NB4 (cell line): ENCODE measurements around the gene UHRF1.

Experiments used
- MAX ChIP-seq: IDR thresholded peaks from 2 replicates; pipeline ENCODE4 v1.6.1; 2011; ENCODE audit warnings: low read depth, low read length
- MYC ChIP-seq: IDR thresholded peaks from 2 replicates; pipeline ENCODE4 v1.6.1; 2011; ENCODE audit warnings: low read depth, low read length
- POLR2A ChIP-seq: IDR thresholded peaks from 2 replicates; pipeline ENCODE4 v1.6.1; 2011; ENCODE audit warnings: mild to moderate bottlenecking; ENCODE audit not compliant: insufficient read length; ENCODE audit errors: extremely low read depth
- TF ChIP-seq, protein P1 (sequence below): IDR thresholded peaks from one replicate; pipeline ENCODE4 v1.5.1; 2012; ENCODE audit warnings: low read depth, low read length

DNA sequence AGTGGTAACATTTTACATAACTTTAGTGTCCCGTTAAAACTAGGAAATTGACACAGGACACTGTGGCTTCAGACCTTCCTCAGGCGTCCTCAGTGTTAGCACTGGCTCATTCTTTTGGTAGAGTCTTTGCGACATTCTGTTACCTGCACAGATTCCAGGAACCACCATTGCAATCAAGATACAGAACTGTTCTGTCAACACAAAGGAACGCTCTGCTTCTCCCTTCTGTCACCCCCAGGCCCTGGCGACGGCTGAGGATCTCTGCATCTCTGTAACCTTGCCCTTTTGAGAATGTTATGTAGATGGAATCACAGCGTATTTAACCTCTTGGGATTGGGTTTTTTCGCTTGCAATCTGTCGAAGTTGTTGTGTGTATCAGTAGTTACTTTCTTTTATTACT lies 82.2 kb downstream of the UHRF1 start:
- TF ChIP-seq, protein P1, sequence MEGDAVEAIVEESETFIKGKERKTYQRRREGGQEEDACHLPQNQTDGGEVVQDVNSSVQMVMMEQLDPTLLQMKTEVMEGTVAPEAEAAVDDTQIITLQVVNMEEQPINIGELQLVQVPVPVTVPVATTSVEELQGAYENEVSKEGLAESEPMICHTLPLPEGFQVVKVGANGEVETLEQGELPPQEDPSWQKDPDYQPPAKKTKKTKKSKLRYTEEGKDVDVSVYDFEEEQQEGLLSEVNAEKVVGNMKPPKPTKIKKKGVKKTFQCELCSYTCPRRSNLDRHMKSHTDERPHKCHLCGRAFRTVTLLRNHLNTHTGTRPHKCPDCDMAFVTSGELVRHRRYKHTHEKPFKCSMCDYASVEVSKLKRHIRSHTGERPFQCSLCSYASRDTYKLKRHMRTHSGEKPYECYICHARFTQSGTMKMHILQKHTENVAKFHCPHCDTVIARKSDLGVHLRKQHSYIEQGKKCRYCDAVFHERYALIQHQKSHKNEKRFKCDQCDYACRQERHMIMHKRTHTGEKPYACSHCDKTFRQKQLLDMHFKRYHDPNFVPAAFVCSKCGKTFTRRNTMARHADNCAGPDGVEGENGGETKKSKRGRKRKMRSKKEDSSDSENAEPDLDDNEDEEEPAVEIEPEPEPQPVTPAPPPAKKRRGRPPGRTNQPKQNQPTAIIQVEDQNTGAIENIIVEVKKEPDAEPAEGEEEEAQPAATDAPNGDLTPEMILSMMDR: no peak
- TF ChIP-seq MAX (no peak), POLR2A (no peak), MYC (no peak)
